HFFc6 (cell line): ENCODE data around the gene FTCDNL1. TPM values are rescaled to one million over a fixed set of nuclear protein-coding genes. Genes with fewer than 3 reads are reported as not detected.

Experiments used
- DNase-seq: peaks from one replicate; pipeline ENCODE4 v3.0.0-alpha.2; 2018
- H3K27ac Mint-ChIP-seq: 2 replicates; pipeline ENCODE4 v1.8.0; 2020; ENCODE audit warnings: mild to moderate bottlenecking, mixed read lengths
- H3K27me3 Mint-ChIP-seq: 2 replicates; pipeline ENCODE4 v1.8.0; 2021; ENCODE audit warnings: mild to moderate bottlenecking, moderate library complexity, mixed read lengths; ENCODE audit not compliant: insufficient read depth
- H3K36me3 Mint-ChIP-seq: 2 replicates; pipeline ENCODE4 v1.8.0; 2021; ENCODE audit warnings: low read depth, mixed read lengths
- H3K4me1 Mint-ChIP-seq: 2 replicates; pipeline ENCODE4 v1.8.0; 2020; ENCODE audit warnings: low read depth, mixed read lengths
- H3K4me3 Mint-ChIP-seq: 2 replicates; pipeline ENCODE4 v1.8.0; 2020; ENCODE audit warnings: mild to moderate bottlenecking, moderate library complexity, mixed read lengths
- H3K9me3 Mint-ChIP-seq: 2 replicates; pipeline ENCODE4 v1.8.0; 2020; ENCODE audit warnings: mild to moderate bottlenecking, mixed read lengths
- total RNA-seq, 6 experiments: library from RNA; stranded (reverse); fragmentation: NEBNext Ultra II Directional; extraction: Animal tissue kit (Norgen Biotek cat#: 25700); gene quantifications; 2 replicates in 1 of 6; 3 replicates in 5 of 6; pipeline ENCODE4 v1.2.3, GENCODE V29; 2021
- TF ChIP-seq, protein P1 (sequence below): fragments of 200-600 bp; sonication (generic); IDR thresholded peaks from 2 replicates; pipeline ENCODE4 v1.5.0; 2021; ENCODE audit warnings: antibody characterized with exemption, mild to moderate bottlenecking

The FTCDNL1 gene
- total RNA-seq, 6 experiments from 2014 or later, result 0.43 to 0.80 (median 0.64) TPM

DNA sequence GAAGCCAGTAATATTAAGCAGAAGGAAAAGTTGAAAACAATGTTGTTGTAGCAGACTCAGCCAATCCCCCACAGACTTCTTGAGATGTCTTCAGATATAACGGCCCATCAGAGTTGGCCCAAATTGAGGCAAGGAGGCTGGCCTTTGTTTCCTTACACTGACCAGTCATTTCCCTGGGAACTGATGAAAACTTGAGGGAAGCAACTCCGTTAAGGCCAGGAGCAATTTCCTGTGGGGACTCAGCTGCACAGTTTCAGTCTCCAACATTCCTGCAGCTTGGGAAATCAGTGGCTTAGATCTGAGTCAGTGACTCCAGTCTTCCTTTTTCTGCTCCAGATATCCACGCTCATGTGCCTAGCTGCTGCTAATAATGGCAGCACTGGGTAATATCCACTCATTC lies 75.7 kb downstream of the FTCDNL1 start:
- H3K9me3 Mint-ChIP-seq, result no peaks in the 10 kb centered on the region; the same call in 1 of the 2 replicates
- H3K27ac Mint-ChIP-seq, result no peak overlapping the region
- no peaks in the 10 kb centered on the region for H3K27me3 Mint-ChIP-seq
- TF ChIP-seq, protein P1, sequence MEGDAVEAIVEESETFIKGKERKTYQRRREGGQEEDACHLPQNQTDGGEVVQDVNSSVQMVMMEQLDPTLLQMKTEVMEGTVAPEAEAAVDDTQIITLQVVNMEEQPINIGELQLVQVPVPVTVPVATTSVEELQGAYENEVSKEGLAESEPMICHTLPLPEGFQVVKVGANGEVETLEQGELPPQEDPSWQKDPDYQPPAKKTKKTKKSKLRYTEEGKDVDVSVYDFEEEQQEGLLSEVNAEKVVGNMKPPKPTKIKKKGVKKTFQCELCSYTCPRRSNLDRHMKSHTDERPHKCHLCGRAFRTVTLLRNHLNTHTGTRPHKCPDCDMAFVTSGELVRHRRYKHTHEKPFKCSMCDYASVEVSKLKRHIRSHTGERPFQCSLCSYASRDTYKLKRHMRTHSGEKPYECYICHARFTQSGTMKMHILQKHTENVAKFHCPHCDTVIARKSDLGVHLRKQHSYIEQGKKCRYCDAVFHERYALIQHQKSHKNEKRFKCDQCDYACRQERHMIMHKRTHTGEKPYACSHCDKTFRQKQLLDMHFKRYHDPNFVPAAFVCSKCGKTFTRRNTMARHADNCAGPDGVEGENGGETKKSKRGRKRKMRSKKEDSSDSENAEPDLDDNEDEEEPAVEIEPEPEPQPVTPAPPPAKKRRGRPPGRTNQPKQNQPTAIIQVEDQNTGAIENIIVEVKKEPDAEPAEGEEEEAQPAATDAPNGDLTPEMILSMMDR, result no peak
- H3K36me3 Mint-ChIP-seq, result no peaks in the 10 kb centered on the region
- DNase-seq, result no peak
- H3K4me3 Mint-ChIP-seq, result no peak overlapping the region
- no peaks in the 10 kb centered on the region for H3K4me1 Mint-ChIP-seq

DNA sequence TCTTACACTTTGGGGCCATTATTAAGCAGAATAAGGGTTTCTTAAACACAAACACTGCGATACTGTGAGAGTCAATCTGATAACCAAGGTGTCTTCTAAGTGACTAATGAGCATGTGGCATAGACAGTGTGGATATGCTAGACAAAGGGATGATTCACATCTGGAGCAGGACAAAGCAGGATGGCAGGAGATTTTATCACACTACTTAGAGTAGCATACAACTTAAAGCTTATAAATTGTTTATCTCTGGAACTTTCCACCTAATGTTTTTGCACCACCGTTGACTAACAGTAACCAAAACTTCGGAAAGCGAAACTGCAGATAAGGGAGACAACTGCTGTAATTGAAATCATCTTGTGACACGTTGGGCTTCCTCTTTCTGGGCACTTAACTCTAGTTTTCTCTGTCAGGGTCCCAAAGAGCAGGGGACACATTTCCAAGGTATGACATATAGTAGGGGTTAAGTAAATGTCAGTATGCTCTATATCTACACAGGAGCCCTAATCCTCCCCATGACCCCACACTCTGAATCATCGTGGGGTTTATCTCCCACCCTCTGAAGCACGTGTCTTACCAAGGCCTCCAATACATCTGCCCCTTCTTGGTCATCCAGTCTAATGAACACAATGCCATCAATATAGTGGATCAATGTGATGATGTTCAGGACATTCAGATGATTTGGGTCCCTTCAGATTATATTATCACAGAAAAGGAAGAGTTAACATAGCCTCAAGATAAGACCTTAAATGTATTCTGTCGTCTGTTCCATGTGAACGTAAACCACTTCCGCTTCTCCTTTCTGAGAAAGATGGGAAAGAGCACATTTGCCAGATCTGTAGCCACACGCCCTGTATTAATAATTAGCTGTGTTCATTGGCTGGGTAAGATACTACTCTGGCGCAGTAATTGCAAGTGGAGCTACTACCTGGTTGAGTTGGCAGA lies 78.7 kb downstream of the FTCDNL1 start:
- H3K9me3 Mint-ChIP-seq, result no peaks in the 10 kb centered on the region

DNA sequence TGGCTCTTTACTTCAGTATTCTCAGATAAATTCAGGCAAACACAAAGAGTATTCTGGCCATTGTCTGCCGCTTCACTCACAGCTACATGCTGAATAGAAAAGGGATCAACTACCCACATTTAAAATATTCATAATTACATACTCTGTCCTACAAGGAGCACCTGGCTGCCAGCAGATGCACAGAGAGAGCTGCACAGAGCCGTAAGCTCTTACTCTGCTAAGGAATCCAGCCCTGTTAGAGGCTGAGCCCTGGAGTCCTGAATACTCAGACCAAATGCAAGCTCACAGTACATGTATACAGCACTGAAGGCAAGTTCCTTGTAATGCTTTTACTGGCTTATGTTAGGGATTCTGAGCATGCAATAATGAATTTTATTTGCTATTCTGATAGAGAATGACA lies 80.3 kb downstream of the FTCDNL1 start:
- no peaks in the 10 kb centered on the region for H3K9me3 Mint-ChIP-seq
- TF ChIP-seq, protein P1, result no peak
- no peak for DNase-seq
- no peaks in the 10 kb centered on the region for H3K4me1 Mint-ChIP-seq
- no peak overlapping the region for H3K4me3 Mint-ChIP-seq
- no peaks in the 10 kb centered on the region for H3K27me3 Mint-ChIP-seq
- no peak overlapping the region for H3K27ac Mint-ChIP-seq
- H3K36me3 Mint-ChIP-seq, result no peaks in the 10 kb centered on the region

More for the DNA sequence above, 78.7 kb downstream of the FTCDNL1 start:
- no peak for DNase-seq
- TF ChIP-seq, protein P1, result no peak
- Mint-ChIP-seq H3K27ac (no peak overlapping the region), H3K36me3 (no peaks in the 10 kb centered on the region), H3K4me3 (no peak overlapping the region), H3K27me3 (no peaks in the 10 kb centered on the region), H3K4me1 (no peaks in the 10 kb centered on the region)

DNA sequence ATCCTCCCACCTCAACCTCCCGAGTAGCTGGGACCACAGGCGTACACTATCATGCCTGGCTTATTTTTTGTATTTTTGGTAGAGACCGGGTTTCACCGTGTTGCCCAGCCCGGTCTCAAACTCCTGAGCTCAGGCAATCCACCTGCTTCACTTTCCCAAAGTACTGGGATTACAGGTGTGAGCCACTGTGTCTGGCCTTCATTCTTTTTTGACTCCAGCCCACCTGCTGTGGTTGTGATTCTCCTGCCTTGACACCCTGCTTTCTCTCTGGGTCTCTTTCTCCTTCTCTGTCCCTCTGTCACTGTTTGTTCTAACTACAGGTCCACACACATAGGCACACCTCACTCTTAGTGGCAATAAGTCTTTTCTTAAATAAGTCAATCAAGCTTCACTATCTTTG lies 85.3 kb downstream of the FTCDNL1 start:
- H3K4me1 Mint-ChIP-seq, result no peaks in the 10 kb centered on the region
- no peak overlapping the region for H3K27ac Mint-ChIP-seq

DNA sequence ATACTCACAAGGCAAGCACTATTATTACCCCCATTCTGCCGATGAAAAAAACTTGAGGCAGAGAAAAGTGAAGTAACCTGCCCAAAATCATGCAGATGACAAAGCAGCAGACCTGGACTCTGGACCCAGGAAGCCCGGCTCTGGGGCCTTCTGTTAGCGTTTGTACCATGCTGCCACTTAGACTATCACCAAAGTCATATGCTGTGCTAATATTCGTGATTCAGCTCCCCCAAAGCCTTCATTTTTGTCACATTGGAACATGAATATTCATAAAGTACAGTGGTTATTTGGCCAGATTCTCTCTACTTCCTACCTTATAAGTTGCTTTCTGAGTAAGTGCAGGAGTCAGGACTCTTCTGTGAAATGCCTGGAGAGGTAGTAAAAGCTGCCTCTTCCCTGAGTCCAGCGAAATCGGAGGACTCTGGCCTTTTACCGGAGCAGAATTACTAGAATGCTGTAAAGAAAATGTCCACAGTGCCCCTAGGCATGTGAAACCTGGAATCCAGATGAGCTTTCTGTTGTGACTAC lies 86.7 kb downstream of the FTCDNL1 start:
- no peak for DNase-seq
- no peaks in the 10 kb centered on the region for H3K4me1 Mint-ChIP-seq
- H3K9me3 Mint-ChIP-seq, result no peaks in the 10 kb centered on the region
- no peaks in the 10 kb centered on the region for H3K27me3 Mint-ChIP-seq
- no peak overlapping the region for H3K27ac Mint-ChIP-seq
- TF ChIP-seq, protein P1, result no peak
- H3K4me3 Mint-ChIP-seq, result no peak overlapping the region
- no peaks in the 10 kb centered on the region for H3K36me3 Mint-ChIP-seq

More for the DNA sequence above, 85.3 kb downstream of the FTCDNL1 start:
- TF ChIP-seq, protein P1, result no peak
- no peaks in the 10 kb centered on the region for H3K36me3 Mint-ChIP-seq
- no peak overlapping the region for H3K4me3 Mint-ChIP-seq
- DNase-seq, result no peak
- no peaks in the 10 kb centered on the region for H3K9me3 Mint-ChIP-seq
- H3K27me3 Mint-ChIP-seq, result no peaks in the 10 kb centered on the region
